ENCODE results near the gene NKX6-1. TPM values are rescaled to one million over a fixed set of nuclear protein-coding genes. Genes with fewer than 3 reads are reported as not detected.

NKX6-1 gene
- not detected in 2 replicates for total RNA-seq

- intact Hi-C loops (cut with micrococcal nuclease) = loop anchor here (5.0 kb wide), 1 partner anchor 83 kb away; the partner anchor contains the start of gene CDS1
Observed at GRCh38 chr4:84498935-84499623, at the start of gene NKX6-1. Gene NKX6-1, minus strand, starts transcription at chr4:84499292. Its CDS starts 1,064 bp downstream, at chr4:84498228.

- intact Hi-C loops (cut with micrococcal nuclease) = no loop called here
Observed at GRCh38 chr4:84547211-84547610, 48.1 kb upstream of the NKX6-1 start.

GRCh38 chr4:84545093-84545492 lies 46.0 kb upstream of the NKX6-1 start:
- intact Hi-C loops (cut with micrococcal nuclease) = no loop called here

GRCh38 chr4:84535901-84536300 lies 36.8 kb upstream of the NKX6-1 start:
- intact Hi-C loops (cut with micrococcal nuclease) = no loop called here

GRCh38 chr4:84531689-84532088 lies 32.6 kb upstream of the NKX6-1 start:
- intact Hi-C loops (cut with micrococcal nuclease) = no loop called here

- intact Hi-C loops (cut with micrococcal nuclease) = no loop called here
Observed at GRCh38 chr4:84530871-84531270, 31.8 kb upstream of the NKX6-1 start.

- intact Hi-C loops (cut with micrococcal nuclease) = no loop called here
Observed at GRCh38 chr4:84530454-84530853, 31.4 kb upstream of the NKX6-1 start.

- intact Hi-C loops (cut with micrococcal nuclease) = no loop called here
Observed at GRCh38 chr4:84529169-84529751, 30.2 kb upstream of the NKX6-1 start.

GRCh38 chr4:84527391-84527790 lies 28.3 kb upstream of the NKX6-1 start:
- intact Hi-C loops (cut with micrococcal nuclease) = no loop called here

- intact Hi-C loops (cut with micrococcal nuclease) = no loop called here
Observed at GRCh38 chr4:84515075-84515474, 16.0 kb upstream of the NKX6-1 start.

- intact Hi-C loops (cut with micrococcal nuclease) = no loop called here
Observed at GRCh38 chr4:84512277-84512676, 13.2 kb upstream of the NKX6-1 start.

GRCh38 chr4:84511703-84512102 lies 12.6 kb upstream of the NKX6-1 start:
- intact Hi-C loops (cut with micrococcal nuclease) = no loop called here

- intact Hi-C loops (cut with micrococcal nuclease) = loop anchor here (10.0 kb wide), 1 partner anchor 1003 kb away; no protein-coding TSS in a partner anchor
Observed at GRCh38 chr4:84507941-84508340, 8.8 kb upstream of the NKX6-1 start.

GRCh38 chr4:84504821-84505220 lies 5.7 kb upstream of the NKX6-1 start:
- intact Hi-C loops (cut with micrococcal nuclease) = loop anchor here (1.0 to 10.0 kb wide), 2 partner anchors 861 to 1000 kb away; no protein-coding TSS in a partner anchor

GRCh38 chr4:84503495-84504437 lies 4.7 kb upstream of the NKX6-1 start:
- intact Hi-C loops (cut with micrococcal nuclease) = loop anchor here (1.0 to 10.0 kb wide), 2 partner anchors 859 to 999 kb away; no protein-coding TSS in a partner anchor

GRCh38 chr4:84502955-84503373 lies 3.9 kb upstream of the NKX6-1 start:
- intact Hi-C loops (cut with micrococcal nuclease) = loop anchor here (10.0 kb wide), 1 partner anchor 998 kb away; no protein-coding TSS in a partner anchor

- intact Hi-C loops (cut with micrococcal nuclease) = loop anchor here (10.0 kb wide), 1 partner anchor 998 kb away; no protein-coding TSS in a partner anchor
Observed at GRCh38 chr4:84502333-84502954, 3.4 kb upstream of the NKX6-1 start.

GRCh38 chr4:84501721-84502267 lies 2.7 kb upstream of the NKX6-1 start:
- intact Hi-C loops (cut with micrococcal nuclease) = loop anchor here (1.0 to 10.0 kb wide), 2 partner anchors 8 to 997 kb away; no protein-coding TSS in a partner anchor

GRCh38 chr4:84501202-84501503 lies 2.1 kb upstream of the NKX6-1 start:
- intact Hi-C loops (cut with micrococcal nuclease) = loop anchor here (1.0 to 10.0 kb wide), 2 partner anchors 8 to 996 kb away; no protein-coding TSS in a partner anchor

GRCh38 chr4:84500386-84501201 lies 1.5 kb upstream of the NKX6-1 start:
- intact Hi-C loops (cut with micrococcal nuclease) = loop anchor here (1.0 to 10.0 kb wide), 2 partner anchors 7 to 996 kb away; no protein-coding TSS in a partner anchor

All from T-helper 2 cell treated with Interferon-gamma antibody and Interleukin-4, amounts not matched to agents 100 ng/mL and 5 ng/mL, for 36 hours (primary cell).